OCI-LY3 (cell line): ENCODE results near the gene NTNG2.

ENCODE experiments used
- EZH2phosphoT487 ChIP-seq: fragments of 200-600 bp; shearing (Covaris generic); IDR thresholded peaks from 2 replicates; pipeline ENCODE4 v1.6.1; 2018; ENCODE audit warnings: antibody characterized with exemption, mixed run types, low read depth
- TF ChIP-seq, protein P1 (sequence below): fragments of 200-600, 300-600 bp; sonication (generic); IDR thresholded peaks from 2 replicates; pipeline ENCODE4 v1.5.1; 2014; ENCODE audit warnings: antibody characterized with exemption, low read length, low read depth

DNA sequence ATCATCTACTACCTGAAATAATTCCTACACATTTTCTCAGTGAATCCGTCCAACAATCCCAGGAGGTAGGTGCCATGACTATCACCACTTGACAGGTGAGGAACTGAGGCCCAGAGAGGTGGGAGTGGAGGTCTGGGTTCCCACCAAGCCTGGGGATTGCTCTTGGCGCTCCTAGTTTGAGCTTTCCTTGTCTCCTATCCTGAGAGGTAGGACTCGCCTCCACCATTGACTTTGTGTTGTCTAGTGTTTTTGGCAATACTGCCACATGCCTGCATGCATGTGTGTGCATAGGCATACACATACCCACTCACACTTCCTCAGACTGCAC lies 6.3 kb upstream of the NTNG2 start:
- TF ChIP-seq, protein P1, sequence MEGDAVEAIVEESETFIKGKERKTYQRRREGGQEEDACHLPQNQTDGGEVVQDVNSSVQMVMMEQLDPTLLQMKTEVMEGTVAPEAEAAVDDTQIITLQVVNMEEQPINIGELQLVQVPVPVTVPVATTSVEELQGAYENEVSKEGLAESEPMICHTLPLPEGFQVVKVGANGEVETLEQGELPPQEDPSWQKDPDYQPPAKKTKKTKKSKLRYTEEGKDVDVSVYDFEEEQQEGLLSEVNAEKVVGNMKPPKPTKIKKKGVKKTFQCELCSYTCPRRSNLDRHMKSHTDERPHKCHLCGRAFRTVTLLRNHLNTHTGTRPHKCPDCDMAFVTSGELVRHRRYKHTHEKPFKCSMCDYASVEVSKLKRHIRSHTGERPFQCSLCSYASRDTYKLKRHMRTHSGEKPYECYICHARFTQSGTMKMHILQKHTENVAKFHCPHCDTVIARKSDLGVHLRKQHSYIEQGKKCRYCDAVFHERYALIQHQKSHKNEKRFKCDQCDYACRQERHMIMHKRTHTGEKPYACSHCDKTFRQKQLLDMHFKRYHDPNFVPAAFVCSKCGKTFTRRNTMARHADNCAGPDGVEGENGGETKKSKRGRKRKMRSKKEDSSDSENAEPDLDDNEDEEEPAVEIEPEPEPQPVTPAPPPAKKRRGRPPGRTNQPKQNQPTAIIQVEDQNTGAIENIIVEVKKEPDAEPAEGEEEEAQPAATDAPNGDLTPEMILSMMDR: no peak
- no peak for TF ChIP-seq EZH2phosphoT487
